ENCODE measurements around the gene SLC8B1.

DNA sequence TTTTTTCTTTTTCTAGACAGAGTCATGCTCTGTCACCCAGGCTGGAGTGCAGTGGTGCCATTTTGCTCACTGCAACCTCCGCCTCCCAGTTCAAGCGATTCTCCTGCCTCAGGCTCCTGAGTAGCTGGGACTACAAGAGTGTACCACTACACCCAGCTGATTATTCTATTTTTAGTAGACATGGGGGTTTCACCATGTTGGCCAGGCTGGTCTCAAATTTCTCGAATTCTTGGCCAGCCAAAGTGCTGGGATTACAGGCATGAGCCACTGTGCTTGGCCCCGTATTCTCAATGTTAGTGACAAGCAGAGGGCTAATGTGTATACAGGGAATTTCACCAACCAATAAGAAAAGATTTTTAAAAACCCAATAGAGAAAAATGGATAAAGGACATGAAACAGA is 31.9 kb upstream of the SLC8B1 start:
- TF ChIP-seq, protein P1, sequence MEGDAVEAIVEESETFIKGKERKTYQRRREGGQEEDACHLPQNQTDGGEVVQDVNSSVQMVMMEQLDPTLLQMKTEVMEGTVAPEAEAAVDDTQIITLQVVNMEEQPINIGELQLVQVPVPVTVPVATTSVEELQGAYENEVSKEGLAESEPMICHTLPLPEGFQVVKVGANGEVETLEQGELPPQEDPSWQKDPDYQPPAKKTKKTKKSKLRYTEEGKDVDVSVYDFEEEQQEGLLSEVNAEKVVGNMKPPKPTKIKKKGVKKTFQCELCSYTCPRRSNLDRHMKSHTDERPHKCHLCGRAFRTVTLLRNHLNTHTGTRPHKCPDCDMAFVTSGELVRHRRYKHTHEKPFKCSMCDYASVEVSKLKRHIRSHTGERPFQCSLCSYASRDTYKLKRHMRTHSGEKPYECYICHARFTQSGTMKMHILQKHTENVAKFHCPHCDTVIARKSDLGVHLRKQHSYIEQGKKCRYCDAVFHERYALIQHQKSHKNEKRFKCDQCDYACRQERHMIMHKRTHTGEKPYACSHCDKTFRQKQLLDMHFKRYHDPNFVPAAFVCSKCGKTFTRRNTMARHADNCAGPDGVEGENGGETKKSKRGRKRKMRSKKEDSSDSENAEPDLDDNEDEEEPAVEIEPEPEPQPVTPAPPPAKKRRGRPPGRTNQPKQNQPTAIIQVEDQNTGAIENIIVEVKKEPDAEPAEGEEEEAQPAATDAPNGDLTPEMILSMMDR (IDR thresholded peaks at IDR 0.05) = no peak
- TF ChIP-seq POLR2AphosphoS5 (IDR thresholded peaks at IDR 0.05) (no peak), POLR2A (IDR thresholded peaks at IDR 0.05) (no peak)
